ENCODE results near the gene ZIC5.

ZIC5 gene

DNA sequence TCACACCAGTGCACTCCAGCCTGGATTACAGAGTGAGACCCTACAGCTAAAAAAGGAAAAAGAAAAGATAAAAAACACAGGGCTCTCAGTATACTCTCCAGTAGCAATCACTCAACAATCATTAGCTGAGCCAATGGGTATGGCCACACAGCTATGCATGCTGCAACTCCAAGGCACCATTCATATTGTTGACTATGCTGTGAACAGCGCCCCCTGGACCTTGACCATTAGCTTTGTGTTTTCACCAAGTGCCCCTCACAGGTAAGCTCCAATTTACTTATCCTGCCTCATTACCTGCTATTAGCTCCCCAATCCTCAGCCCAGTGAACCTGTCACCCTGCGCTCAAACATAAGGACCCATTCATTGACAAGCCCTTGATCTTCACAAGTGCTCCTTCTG is 35.8 kb downstream of the ZIC5 start:
- DNase-seq (ENCODE audit: low read depth), result no peak
- H3K4me3 ChIP-seq (ENCODE audit: control insufficient read depth, low read depth, low read length), result no peak overlapping the region
- TF ChIP-seq, protein P1, sequence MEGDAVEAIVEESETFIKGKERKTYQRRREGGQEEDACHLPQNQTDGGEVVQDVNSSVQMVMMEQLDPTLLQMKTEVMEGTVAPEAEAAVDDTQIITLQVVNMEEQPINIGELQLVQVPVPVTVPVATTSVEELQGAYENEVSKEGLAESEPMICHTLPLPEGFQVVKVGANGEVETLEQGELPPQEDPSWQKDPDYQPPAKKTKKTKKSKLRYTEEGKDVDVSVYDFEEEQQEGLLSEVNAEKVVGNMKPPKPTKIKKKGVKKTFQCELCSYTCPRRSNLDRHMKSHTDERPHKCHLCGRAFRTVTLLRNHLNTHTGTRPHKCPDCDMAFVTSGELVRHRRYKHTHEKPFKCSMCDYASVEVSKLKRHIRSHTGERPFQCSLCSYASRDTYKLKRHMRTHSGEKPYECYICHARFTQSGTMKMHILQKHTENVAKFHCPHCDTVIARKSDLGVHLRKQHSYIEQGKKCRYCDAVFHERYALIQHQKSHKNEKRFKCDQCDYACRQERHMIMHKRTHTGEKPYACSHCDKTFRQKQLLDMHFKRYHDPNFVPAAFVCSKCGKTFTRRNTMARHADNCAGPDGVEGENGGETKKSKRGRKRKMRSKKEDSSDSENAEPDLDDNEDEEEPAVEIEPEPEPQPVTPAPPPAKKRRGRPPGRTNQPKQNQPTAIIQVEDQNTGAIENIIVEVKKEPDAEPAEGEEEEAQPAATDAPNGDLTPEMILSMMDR (conservative IDR thresholded peaks at IDR 0.05; ENCODE audit: control insufficient read depth, insufficient read depth, low read depth, low read length), result no peak

GRCh38 chr13:99932912-99933311 is 38.7 kb downstream of the ZIC5 start:
- H3K4me3 ChIP-seq (ENCODE audit: control insufficient read depth, low read depth, low read length), result no peak overlapping the region
- DNase-seq (ENCODE audit: low read depth), result no peak
- TF ChIP-seq, protein P1 (conservative IDR thresholded peaks at IDR 0.05; ENCODE audit: control insufficient read depth, insufficient read depth, low read depth, low read length), result no peak

GRCh38 chr13:99930925-99931324 is 40.6 kb downstream of the ZIC5 start:
- DNase-seq (ENCODE audit: low read depth), result no peak
- TF ChIP-seq, protein P1 (conservative IDR thresholded peaks at IDR 0.05; ENCODE audit: control insufficient read depth, insufficient read depth, low read depth, low read length), result no peak
- no peak overlapping the region for H3K4me3 ChIP-seq (ENCODE audit: control insufficient read depth, low read depth, low read length)

DNA sequence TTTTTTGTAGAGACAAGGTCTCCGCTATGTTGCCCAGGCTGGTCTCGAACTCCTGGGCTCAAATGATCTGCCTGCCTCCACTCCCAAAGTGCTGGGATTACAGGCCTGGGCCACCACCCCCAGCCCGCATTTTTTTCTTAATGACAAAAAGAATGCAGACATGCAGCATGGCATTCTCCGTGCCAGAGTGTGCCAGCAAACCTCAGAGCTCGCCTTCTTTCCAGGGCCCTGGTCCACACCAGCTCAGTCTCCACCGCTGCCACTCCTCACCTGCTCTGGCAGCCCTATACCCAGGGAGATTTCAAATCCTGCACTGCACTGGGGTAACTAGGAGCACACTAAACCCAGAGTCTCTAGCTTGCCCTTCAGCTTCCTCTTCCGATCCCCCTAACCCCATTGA is 41.7 kb downstream of the ZIC5 start:
- H3K4me3 ChIP-seq (ENCODE audit: control insufficient read depth, low read depth, low read length), result no peak overlapping the region
- no peak for DNase-seq (ENCODE audit: low read depth)
- TF ChIP-seq, protein P1 (conservative IDR thresholded peaks at IDR 0.05; ENCODE audit: control insufficient read depth, insufficient read depth, low read depth, low read length), result no peak

DNA sequence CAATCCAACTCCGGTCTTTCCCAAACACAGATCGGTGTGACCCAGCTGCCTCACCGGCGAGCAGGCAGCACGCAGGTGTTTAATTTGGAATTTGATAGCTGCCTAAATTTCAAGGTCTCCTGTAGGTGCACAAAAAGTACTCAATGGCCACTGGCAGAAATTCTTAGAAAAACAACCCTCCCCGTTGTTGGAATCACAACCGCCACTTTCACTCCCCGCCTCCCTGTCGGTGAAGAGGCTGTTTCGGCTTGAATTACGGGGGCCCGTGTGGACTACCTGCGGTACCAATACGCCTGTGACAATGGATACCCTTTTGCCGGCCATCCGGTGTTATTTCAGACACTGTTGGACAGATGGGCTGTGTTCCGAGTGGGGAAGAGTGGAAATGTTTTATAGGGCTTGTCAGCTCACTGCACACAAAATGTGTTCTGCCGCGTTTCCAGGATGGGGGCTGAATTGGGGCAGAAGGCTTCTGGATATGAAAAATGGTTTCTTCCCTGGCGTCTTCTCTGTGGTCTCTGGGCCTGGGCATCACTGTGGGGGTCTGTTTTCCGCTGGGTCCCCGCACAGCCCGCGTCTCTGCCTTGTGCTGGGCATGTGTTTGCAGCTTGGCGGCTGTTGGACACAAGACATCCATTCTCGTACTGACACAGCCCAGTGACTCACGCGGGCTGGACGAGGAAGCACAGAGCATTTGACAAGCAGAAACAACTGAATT is 45.4 kb downstream of the ZIC5 start:
- peak; percentile 49 for DNase-seq (ENCODE audit: low read depth)
- no peak overlapping the region for H3K4me3 ChIP-seq (ENCODE audit: control insufficient read depth, low read depth, low read length)
- TF ChIP-seq, protein P1 (conservative IDR thresholded peaks at IDR 0.05; ENCODE audit: control insufficient read depth, insufficient read depth, low read depth, low read length), result no peak

- TF ChIP-seq, protein P1 (conservative IDR thresholded peaks at IDR 0.05; ENCODE audit: control insufficient read depth, insufficient read depth, low read depth, low read length), result no peak
- no peak for DNase-seq (ENCODE audit: low read depth)
- no peak overlapping the region for H3K4me3 ChIP-seq (ENCODE audit: control insufficient read depth, low read depth, low read length)
These were observed 47.5 kb downstream of the ZIC5 start for GRCh38 chr13:99923877-99924582.

All from fibroblast of mammary gland (primary cell).